ENCODE measurements around the gene RRP8.

GRCh38 chr11:6629573-6629891 is 26.1 kb upstream of the RRP8 start:
- TF ChIP-seq POLR2AphosphoS5 (IDR thresholded peaks at IDR 0.05) (no peak), CTCF (IDR thresholded peaks at IDR 0.05 in 8 of 11, conservative IDR thresholded peaks at IDR 0.05 in 3 of 11) (no peak)
